ENCODE data around the gene ZNF592. TPM values are rescaled to one million over a fixed set of nuclear protein-coding genes. Genes with fewer than 3 reads are reported as not detected.

ZNF592 gene
- total and polyA plus RNA-seq, 7 donors, result 6.0 to 20.4 (median 13.6) TPM

GRCh38 chr15:84793431-84794161 is 45.2 kb downstream of the ZNF592 start:
- 97% methylated on average over 7 of the region's 7 CpGs for WGBS, 2 donors
- DNase-seq, result no peak
- no peak overlapping the region for H3K27ac ChIP-seq
- peaks cover 0 to 17% (median 15%) of the 10 kb centered on the region in 4 donors for H3K4me1 ChIP-seq
- H3K9me3 ChIP-seq, result no peaks in the 10 kb centered on the region
- intact Hi-C loops (cut with DNase I), result no loop called here
- no peaks in the 10 kb centered on the region for H3K27me3 ChIP-seq
- H3K36me3 ChIP-seq, result peaks cover 4 to 65% (median 28%) of the 10 kb centered on the region in 4 donors
- TF ChIP-seq POLR2AphosphoS5 (IDR thresholded peaks at IDR 0.05) (no peak), POLR2A (IDR thresholded peaks at IDR 0.05) (no peak), EP300 (IDR thresholded peaks at IDR 0.05) (no peak)
- H3K4me3 ChIP-seq, result no peak overlapping the region

DNA sequence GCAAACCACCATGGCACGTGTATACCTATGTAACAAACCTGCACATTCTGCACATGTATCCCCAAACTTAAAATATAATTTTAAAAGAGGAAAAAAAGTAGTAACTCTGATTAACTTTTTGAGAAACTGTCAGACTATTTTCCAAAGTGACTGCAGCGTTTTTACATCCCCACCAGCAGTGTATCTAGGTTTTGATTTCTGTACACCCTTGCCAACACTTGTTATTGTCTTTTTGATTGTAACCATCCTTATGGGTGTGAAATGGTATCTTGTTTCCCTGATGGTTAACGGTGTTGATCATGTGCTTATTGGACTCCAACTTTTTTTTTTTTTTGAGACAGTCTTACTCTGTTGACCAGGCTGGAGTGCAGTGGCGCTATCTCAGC is 45.8 kb downstream of the ZNF592 start:
- no peak for TF ChIP-seq POLR2A (IDR thresholded peaks at IDR 0.05)
- TF ChIP-seq CTCF (IDR thresholded peaks at IDR 0.05), result no peak
- no peak for TF ChIP-seq EP300 (IDR thresholded peaks at IDR 0.05)
- no peak for TF ChIP-seq POLR2AphosphoS5 (IDR thresholded peaks at IDR 0.05)
- no peaks in the 10 kb centered on the region for H3K9me3 ChIP-seq
- H3K27ac ChIP-seq, result no peak overlapping the region
- H3K4me1 ChIP-seq, result peaks cover 0 to 17% (median 15%) of the 10 kb centered on the region in 4 donors
- H3K4me3 ChIP-seq, result no peak overlapping the region
- H3K27me3 ChIP-seq, result no peaks in the 10 kb centered on the region
- H3K36me3 ChIP-seq, result peaks cover 9 to 70% (median 34%) of the 10 kb centered on the region in 4 donors
- WGBS, 2 donors, result 91 to 98% methylated on average over 4 of the region's 4 CpGs
- intact Hi-C loops (cut with DNase I), result no loop called here
- DNase-seq, result no peak

DNA sequence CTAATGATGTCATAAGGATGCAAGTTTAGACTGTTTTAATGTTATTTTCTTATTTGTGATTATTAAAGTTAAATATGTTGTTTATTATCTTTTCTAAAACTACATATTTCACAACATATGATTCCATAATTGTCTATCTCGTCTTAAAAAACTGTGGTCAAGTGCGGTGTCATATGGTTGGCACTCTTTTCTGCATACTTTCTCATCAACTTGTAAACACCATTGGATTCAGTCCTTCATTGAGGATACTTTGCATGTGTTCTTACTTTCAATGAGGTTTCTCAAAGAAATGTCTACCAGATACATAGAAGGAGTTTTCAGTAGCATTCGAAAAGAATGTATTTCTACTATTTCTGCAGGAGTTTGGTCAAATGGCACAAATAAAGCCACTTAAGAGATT is 46.8 kb downstream of the ZNF592 start:
- no peak overlapping the region for H3K4me3 ChIP-seq
- intact Hi-C loops (cut with DNase I), result no loop called here
- DNase-seq, result no peak
- no peak for TF ChIP-seq POLR2AphosphoS5 (IDR thresholded peaks at IDR 0.05)
- TF ChIP-seq CTCF (IDR thresholded peaks at IDR 0.05), result no peak
- TF ChIP-seq POLR2A (IDR thresholded peaks at IDR 0.05), result no peak
- no peak for TF ChIP-seq EP300 (IDR thresholded peaks at IDR 0.05)
- peaks cover 18 to 80% (median 44%) of the 10 kb centered on the region in 4 donors for H3K36me3 ChIP-seq
- WGBS, 2 donors, result 90 to 93% methylated on average over 3 of the region's 3 CpGs
- H3K27me3 ChIP-seq, result no peaks in the 10 kb centered on the region
- H3K9me3 ChIP-seq, result no peaks in the 10 kb centered on the region
- H3K27ac ChIP-seq, result no peak overlapping the region
- H3K4me1 ChIP-seq, result peaks cover 0 to 17% (median 15%) of the 10 kb centered on the region in 4 donors

- Histone ChIP-seq H3K4me3 (no peak overlapping the region), H3K4me1 (peaks cover 0 to 10% (median 8%) of the 10 kb centered on the region in 4 donors), H3K36me3 (peaks cover 32 to 83% (median 59%) of the 10 kb centered on the region in 4 donors), H3K27ac (no peak overlapping the region), H3K9me3 (no peaks in the 10 kb centered on the region), H3K27me3 (no peaks in the 10 kb centered on the region)
- WGBS, 2 donors, result 95 to 96% methylated on average over 4 of the region's 4 CpGs
- DNase-seq, result no peak
- intact Hi-C loops (cut with DNase I), result no loop called here
- TF ChIP-seq CTCF (IDR thresholded peaks at IDR 0.05) (no peak), POLR2AphosphoS5 (IDR thresholded peaks at IDR 0.05) (no peak), EP300 (IDR thresholded peaks at IDR 0.05) (no peak), POLR2A (IDR thresholded peaks at IDR 0.05) (no peak)
These were observed 48.8 kb downstream of the ZNF592 start for GRCh38 chr15:84797212-84797611.

DNA sequence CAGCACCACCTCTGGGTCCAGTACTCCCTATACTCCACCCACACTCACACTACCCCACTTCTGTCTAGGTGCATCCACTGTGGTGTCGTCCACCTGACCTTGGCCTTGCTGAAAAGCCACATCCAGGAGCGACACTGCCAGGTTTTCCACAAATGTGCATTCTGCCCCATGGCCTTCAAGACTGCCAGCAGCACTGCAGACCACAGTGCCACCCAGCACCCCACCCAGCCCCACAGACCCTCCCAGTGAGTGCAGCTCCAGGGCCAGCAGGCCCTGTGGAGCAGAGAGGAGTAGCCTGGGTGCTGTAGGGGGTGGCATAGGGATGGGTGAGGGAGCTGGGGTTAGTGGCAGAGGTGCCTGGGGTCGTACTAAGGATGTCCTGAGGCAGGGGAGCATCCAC is 49.4 kb downstream of the ZNF592 start:
- intact Hi-C loops (cut with DNase I), result no loop called here
- WGBS, 2 donors, result 94 to 96% methylated on average over 3 of the region's 3 CpGs
- peaks cover 0 to 4% (median 3%) of the 10 kb centered on the region in 4 donors for H3K4me1 ChIP-seq
- no peak overlapping the region for H3K4me3 ChIP-seq
- H3K27me3 ChIP-seq, result no peaks in the 10 kb centered on the region
- H3K36me3 ChIP-seq, result peaks cover 37 to 83% (median 60%) of the 10 kb centered on the region in 4 donors
- no peak for TF ChIP-seq CTCF (IDR thresholded peaks at IDR 0.05)
- TF ChIP-seq POLR2A (IDR thresholded peaks at IDR 0.05), result no peak
- no peak for TF ChIP-seq EP300 (IDR thresholded peaks at IDR 0.05)
- no peak for TF ChIP-seq POLR2AphosphoS5 (IDR thresholded peaks at IDR 0.05)
- no peaks in the 10 kb centered on the region for H3K9me3 ChIP-seq
- H3K27ac ChIP-seq, result no peak overlapping the region
- DNase-seq, result no peak

All from sigmoid colon (tissue), 7 donors.